HG03060 (cell line): ENCODE measurements around the gene CPAMD8.

Source experiments
- ATAC-seq: cut with Tn5 transposase; IDR thresholded peaks from one replicate; pipeline ENCODE4 v1.9.1; 2021; ENCODE audit warnings: low read depth, moderate number of reproducible peaks; ENCODE audit not compliant: unreplicated experiment

The CPAMD8 gene

DNA sequence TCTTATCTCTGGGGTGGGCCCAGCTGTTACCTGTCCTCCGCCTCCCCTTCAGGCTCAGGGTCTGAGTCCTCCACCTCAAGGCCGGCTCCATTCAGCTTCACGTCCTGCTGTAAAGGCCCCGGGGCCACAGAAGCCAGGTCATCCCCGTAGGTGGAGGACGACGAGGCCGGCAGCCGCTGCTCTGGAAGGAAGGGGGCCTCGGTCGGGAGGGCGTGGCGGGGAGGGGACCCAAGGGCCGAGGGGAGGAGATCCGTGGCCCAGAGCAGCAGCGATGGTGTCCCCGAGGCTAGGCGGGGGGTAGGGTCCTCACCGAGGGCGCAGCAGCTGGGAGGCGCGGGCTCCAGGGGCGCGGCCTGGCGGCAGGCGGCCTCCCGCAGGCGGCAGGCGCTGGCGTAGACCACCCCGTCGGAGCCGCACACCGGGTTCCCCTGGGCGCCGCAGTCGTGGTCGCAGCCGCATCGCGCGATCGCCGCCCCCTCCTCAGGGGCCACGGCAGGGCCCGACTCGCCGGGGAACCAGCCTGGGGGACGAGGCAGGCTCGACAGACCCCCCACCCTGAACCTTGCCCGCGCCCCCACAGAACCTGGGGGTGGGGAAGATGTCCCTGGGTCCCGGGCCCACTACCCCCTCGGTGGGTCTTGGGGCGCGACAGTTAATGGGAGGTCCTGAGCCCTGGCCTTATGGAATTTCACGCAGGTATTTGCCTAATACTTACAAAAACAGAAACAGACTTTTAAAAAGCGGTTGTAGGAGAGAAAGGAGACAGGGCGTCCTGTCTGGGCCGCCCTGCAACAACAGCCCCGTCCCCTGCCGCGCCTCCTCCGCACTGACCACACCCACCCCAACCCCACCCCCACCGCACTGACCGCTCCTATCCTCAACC, 130.2 kb downstream of the CPAMD8 start:
- no peak for ATAC-seq

DNA sequence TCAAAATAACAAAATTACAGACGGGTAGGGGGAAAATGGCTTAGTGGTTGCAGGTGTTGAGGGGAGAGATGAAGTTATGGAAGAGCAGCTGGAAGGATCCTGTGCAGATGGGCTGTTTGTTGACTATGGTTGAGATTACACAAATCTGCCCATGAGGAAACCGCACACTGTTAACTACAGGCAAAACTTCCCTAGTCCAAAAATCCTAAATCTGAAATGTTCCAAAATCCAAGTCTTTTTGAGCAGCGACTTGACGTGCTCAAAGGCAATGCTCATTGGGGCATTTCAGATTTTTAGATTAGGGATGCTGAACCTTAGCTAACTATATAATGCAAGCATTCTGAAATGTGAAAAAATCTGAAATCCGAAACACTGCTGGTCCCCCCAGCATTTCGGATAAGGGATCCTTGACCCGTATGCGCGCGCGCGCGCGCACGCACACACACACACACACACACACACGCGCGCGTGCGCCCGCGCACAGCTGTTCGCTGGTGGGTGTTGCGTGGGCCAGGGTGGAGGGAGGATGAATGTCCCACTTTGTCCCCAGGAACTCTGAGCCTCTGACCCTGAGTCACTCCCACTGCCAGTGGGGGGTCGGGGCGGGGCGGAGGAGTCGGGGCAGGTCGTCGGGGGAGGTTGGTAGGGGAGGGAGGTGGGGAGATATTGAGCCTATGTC, 131.0 kb downstream of the CPAMD8 start:
- no peak for ATAC-seq

GRCh38 chr19:16894080-16894479, 132.5 kb downstream of the CPAMD8 start:
- ATAC-seq: no peak

- no peak for ATAC-seq
Observed at GRCh38 chr19:16893686-16893989, 133.0 kb downstream of the CPAMD8 start.

DNA sequence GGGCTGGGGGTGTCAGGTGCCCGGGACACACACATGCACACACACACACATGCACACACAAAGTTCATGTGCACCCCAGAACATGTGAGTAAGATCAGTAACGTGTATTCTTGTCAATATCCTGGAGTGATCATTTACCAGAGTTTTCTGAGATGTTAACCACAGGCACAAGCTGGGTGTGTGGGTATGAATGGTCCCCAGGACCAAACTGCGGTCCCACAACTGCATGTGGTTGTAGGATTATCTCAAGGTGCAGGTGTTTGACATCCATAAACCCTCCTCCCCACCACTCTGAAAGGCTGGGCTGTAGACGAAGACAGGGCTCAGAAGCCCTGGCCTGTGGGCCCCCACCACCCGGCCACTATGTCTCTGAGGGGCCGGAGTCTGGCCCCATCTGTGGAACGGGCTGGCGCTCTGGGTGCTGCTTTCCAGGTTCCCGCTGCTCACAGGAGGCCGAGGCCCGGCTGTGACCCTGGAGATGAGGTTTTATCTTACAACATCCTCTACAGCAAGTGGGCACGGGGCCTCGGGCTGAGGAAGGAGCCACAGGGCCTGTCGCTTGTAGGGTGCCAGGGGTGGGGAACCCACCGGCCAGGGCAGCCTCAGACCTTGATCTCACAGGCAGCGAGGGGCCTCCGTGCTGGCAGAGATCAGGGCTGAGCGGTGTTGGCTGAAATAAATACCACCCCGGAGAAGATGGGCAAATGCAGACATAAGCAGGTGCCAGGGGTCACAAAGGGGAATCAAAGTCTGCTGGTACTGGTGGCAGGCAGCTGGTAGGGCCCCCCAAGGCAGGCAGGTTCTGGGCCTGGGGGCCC, 133.5 kb downstream of the CPAMD8 start:
- no peak for ATAC-seq

DNA sequence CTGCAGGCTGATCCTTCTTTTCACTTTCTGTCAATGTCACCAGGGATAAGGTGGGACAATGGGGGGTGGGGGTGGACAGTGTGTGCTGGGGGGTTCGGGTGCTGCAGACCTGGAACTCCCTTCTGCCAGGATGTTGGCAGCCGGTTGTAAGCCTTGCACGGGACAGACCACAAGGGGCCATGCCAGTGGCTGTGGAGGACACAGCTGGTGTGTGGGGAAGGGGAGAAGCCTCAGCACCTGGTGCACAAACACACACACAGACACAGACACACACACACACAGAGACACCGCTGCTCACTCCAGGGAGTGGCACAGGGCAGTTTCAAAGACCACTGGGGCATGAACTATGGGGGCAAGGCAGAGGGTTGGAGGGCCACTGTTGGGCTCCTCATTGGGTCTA, 134.2 kb downstream of the CPAMD8 start:
- no peak for ATAC-seq

- no peak for ATAC-seq
Observed at GRCh38 chr19:16891696-16892382, 134.8 kb downstream of the CPAMD8 start.

DNA sequence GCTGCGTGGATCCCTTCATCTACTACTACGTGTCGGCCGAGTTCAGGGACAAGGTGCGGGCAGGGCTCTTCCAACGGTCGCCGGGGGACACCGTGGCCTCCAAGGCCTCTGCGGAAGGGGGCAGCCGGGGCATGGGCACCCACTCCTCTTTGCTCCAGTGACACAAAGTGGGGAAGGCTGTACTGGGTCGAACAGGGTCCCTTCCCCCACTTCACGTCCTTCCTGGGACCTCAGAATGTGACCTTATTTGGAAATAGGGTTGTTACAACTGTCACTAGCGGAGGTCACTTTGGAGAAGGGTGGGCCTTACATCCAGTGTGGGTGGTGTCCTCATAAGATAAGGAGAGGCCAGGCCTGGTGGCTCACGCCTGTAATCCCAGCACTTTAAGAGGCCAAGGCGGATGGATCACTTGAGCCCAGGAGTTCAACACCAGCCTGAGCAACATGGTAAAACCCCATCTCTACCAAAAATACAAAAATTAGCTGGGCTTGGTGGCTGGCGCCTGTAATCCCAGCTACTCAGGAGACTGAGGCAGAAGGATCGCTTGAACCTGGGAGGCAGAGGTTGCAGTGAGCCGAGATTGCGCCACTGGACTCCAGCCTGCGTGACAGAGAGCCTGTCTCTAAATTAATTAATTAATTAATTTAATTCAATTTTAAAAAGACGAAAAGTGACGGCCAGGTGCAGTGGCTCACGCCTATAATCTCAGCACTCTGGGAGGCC, 136.0 kb downstream of the CPAMD8 start:
- no peak for ATAC-seq

GRCh38 chr19:16889883-16890460, 136.6 kb downstream of the CPAMD8 start:
- no peak for ATAC-seq

GRCh38 chr19:16889366-16889882, 137.2 kb downstream of the CPAMD8 start:
- no peak for ATAC-seq

DNA sequence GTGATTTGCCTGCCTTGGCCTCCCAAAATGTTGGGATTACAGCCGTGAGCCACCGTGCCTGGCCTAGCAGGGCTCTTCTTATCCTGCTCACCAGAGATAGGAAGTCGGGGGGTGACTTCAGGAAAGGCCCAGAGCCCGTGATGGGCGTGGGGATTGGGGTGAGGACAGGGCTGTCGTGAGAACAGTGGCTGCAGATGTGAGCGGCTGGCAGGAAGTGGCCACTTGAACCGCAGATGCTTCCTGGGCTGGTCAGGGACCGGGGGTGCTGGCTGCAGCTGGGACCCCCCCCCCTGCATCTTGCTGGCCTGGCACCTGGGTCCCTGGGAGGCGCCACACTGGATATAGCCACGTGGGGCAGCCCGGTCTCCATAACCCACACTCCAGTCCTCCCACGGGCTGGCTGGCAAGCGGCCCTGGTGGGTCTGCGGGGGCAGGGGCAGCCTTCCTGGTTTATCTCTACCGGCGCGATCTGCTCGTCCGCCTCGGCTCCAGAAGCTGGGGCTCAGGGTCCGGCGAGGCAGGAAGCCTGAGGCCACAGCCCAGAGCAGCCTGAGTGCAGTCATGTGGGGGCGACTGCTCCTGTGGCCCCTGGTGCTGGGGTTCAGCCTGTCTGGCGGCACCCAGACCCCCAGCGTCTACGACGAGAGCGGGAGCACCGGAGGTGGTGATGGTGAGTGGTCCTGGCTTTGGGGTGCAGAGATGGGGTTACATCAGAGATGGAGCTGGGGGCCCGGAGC, 137.8 kb downstream of the CPAMD8 start, which contains the start of gene F2RL3:
TSS of gene F2RL3 (plus strand) at position 371 of the 737 bp plus-strand sequence. CDS start at position 562, 191 bp downstream.
- no peak for ATAC-seq

GRCh38 chr19:16887353-16888265, 139.0 kb downstream of the CPAMD8 start:
- no peak for ATAC-seq

DNA sequence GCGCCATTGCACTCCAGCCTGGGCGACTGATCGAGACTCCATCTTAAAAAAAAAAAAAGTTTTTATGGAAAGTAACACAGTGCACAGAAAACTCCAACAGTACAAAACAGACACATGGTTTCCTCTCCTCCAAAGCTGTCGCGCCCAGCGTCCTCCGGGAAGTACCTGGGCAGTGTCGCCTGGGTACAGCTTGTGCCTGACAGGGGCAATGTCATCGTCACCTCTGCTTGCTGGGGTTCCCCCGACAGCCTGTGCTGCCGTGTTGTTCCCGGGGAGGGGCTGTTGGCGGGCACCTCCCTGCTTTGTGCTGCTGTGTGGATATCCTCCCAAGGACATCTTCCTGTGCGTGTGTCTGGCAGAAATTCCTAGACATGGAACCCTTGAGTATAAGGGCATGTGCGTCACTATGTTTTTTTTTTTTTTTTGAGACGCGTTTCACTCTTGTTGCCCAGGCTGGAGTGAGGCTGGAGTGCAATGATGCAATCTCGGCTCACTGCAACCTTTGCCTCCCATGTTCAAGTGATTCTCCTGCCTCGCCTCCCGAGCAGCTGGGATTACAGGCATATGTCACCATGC, 140.2 kb downstream of the CPAMD8 start:
- ATAC-seq: no peak

DNA sequence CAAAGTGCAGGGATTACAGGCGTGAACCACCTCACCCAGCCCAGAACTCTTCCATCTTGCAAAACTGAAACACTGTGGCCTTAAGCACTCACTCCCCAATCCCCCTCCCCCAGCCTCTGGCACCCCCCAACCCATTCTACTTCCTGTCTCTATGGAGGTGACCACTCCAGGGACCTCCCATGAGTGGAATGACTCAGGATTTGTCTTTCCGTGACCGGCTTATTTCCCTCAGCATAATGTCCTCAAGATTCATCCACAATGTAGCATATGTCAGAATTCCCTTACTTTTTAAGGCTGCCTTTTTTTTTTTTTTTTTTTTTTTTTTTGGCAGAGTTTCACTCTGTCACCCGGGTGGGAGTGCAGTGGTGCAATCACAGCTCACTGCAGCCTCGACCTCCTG, 141.4 kb downstream of the CPAMD8 start:
- no peak for ATAC-seq

- ATAC-seq: no peak
Observed at GRCh38 chr19:16883522-16883921, 143.1 kb downstream of the CPAMD8 start.

GRCh38 chr19:16882146-16882545, 144.5 kb downstream of the CPAMD8 start:
- no peak for ATAC-seq

DNA sequence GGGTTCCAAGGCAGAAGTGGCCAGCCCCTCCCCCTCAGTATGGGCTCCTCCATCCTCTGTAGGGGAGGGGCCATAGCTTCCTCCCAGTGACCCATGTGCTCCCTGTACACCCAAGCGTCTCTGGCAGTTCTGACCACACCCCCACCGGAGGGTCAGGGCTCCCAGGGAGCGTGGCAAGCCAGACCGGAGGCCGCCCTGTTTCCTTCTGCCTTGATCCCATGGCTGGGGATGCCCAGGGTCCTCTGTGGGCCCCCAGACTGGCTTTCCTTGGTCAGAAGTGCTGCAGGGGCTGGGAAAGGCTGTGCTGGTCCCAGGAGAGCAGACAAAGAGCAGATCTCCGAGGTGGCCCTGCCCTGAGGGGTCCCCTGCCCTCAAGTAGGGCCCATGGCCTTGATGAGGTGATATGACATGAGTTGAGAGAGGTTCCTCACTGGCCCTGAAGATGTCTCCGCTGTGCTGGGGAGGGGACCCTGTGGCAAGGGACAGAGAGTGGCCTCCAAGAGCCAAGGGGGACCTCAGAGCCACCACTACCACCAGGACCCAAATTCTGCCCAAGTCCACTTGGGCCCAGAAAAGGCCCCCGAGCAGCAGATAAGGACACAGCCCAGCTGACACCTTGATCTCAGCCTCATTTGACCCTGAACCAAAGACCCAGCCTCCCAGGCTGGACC, 145.6 kb downstream of the CPAMD8 start:
- no peak for ATAC-seq
